ENCODE data around the gene SDF2L1. TPM values are rescaled to one million over a fixed set of nuclear protein-coding genes. Genes with fewer than 3 reads are reported as not detected.

The SDF2L1 gene
- total and polyA plus RNA-seq, 2 of the 13 experiments (the other 11 are each of a cell fraction or from before 2014, with no cell fraction given) = 18.0 to 57.4 TPM

- TF ChIP-seq ZNF281 (CRISPR knock-in tag; IDR thresholded peaks at IDR 0.05; ENCODE audit: borderline replicate concordance) (0 out of 2 replicates have a peak, but pooled peaks have one; percentile 15), HNRNPLL (IDR thresholded peaks at IDR 0.05; ENCODE audit: low read depth, low read length, poor library complexity, severe bottlenecking) (peak; percentile 71), ZSCAN20 (CRISPR knock-in tag; IDR thresholded peaks at IDR 0.05; ENCODE audit: borderline replicate concordance) (0 out of 2 replicates have a peak, but pooled peaks have one; percentile 22), TEAD3 (CRISPR knock-in tag; optimal IDR thresholded peaks at IDR 0.05; ENCODE audit: borderline replicate concordance) (no peak), YEATS2 (CRISPR knock-in tag; IDR thresholded peaks at IDR 0.05; ENCODE audit: borderline replicate concordance) (peak; percentile 36; the same call in 1 of the 2 replicates), TFDP1 (CRISPR knock-in tag; IDR thresholded peaks at IDR 0.05; ENCODE audit: borderline replicate concordance) (peak; percentile 90; the same call in 1 of the 2 replicates), FOXK1 (CRISPR knock-in tag; IDR thresholded peaks at IDR 0.05; ENCODE audit: borderline replicate concordance, low read depth) (peak; percentile 63; the same call in 1 of the 2 replicates), ZNF788 (CRISPR knock-in tag; IDR thresholded peaks at IDR 0.05; ENCODE audit: borderline replicate concordance) (peak; percentile 35; the same call in 1 of the 2 replicates), ZNF232 (CRISPR knock-in tag; IDR thresholded peaks at IDR 0.05; ENCODE audit: borderline replicate concordance) (peak; percentile 32; the same call in 1 of the 2 replicates), BRCA1 (CRISPR knock-in tag; IDR thresholded peaks at IDR 0.05) (no peak), POGZ (CRISPR knock-in tag; IDR thresholded peaks at IDR 0.05) (no peak), KDM2A (CRISPR knock-in tag; IDR thresholded peaks at IDR 0.05; ENCODE audit: borderline replicate concordance, low read depth) (peak; percentile 43; the same call in 1 of the 2 replicates), GLI4 (CRISPR knock-in tag; IDR thresholded peaks at IDR 0.05; ENCODE audit: borderline replicate concordance) (no peak; the same call in 1 of the 2 replicates), SAFB2 (CRISPR knock-in tag; IDR thresholded peaks at IDR 0.05; ENCODE audit: borderline replicate concordance, low read depth) (no peak), TCF7 (IDR thresholded peaks at IDR 0.05; ENCODE audit: low read depth) (no peak), ARHGAP35 (CRISPR knock-in tag; IDR thresholded peaks at IDR 0.05; ENCODE audit: borderline replicate concordance) (no peak), ZGPAT (CRISPR knock-in tag; IDR thresholded peaks at IDR 0.05) (no peak)
These were observed at the start of gene SDF2L1 (continued) for GRCh38 chr22:21641789-21642583.
